ENCODE data around the gene EFCAB6.

- no peak for TF ChIP-seq POLR2A (IDR thresholded peaks at IDR 0.05; ENCODE audit: low read depth, low read length)
- TF ChIP-seq POLR2AphosphoS5 (IDR thresholded peaks at IDR 0.05; ENCODE audit: low read depth, low read length), result no peak
- TF ChIP-seq TAF1 (IDR thresholded peaks at IDR 0.05; ENCODE audit: borderline replicate concordance, low read depth, low read length), result no peak
These were observed 45.3 kb upstream of the EFCAB6 start for GRCh38 chr22:43857367-43857766.
